HG02884 (cell line): ENCODE results near the gene TYMP.

ENCODE experiments used
- ATAC-seq: cut with Tn5 transposase; IDR thresholded peaks from one replicate; pipeline ENCODE4 v1.9.1; 2021; ENCODE audit warnings: mild to moderate bottlenecking, moderate library complexity; ENCODE audit not compliant: unreplicated experiment

Gene TYMP

GRCh38 chr22:50485221-50486131 is 44.3 kb downstream of the TYMP start:
- no peak for ATAC-seq

- ATAC-seq: no peak
Measured at GRCh38 chr22:50483977-50484853, 45.6 kb downstream of the TYMP start.

- no peak for ATAC-seq
Measured at GRCh38 chr22:50483556-50483955, 46.3 kb downstream of the TYMP start.

- ATAC-seq: no peak
Measured at GRCh38 chr22:50483106-50483505, 46.7 kb downstream of the TYMP start.

- ATAC-seq: no peak
Measured at GRCh38 chr22:50482107-50483074, 47.4 kb downstream of the TYMP start.

GRCh38 chr22:50481440-50482106 is 48.2 kb downstream of the TYMP start, which contains the start of gene ADM2:
Gene ADM2, plus strand, starts transcription at chr22:50481543. Its CDS starts 305 bp downstream, at chr22:50481848.
- no peak for ATAC-seq

- ATAC-seq: no peak
Measured at GRCh38 chr22:50481045-50481439, 48.8 kb downstream of the TYMP start.

- ATAC-seq: no peak
Measured at GRCh38 chr22:50479721-50480120, 50.1 kb downstream of the TYMP start.

- no peak for ATAC-seq
Measured at GRCh38 chr22:50477923-50478322, 51.9 kb downstream of the TYMP start.

- no peak for ATAC-seq
Measured at GRCh38 chr22:50476868-50477267, 52.9 kb downstream of the TYMP start.
